ENCODE measurements around the gene CCP110. TPM values are rescaled to one million over a fixed set of nuclear protein-coding genes. Genes with fewer than 3 reads are reported as not detected.
A peak's percentile ranks its signal among the peaks of the same experiment; 100 is the strongest.

Gene CCP110
- total RNA-seq, 1 experiment from 2014 or later = 30.1 TPM

DNA sequence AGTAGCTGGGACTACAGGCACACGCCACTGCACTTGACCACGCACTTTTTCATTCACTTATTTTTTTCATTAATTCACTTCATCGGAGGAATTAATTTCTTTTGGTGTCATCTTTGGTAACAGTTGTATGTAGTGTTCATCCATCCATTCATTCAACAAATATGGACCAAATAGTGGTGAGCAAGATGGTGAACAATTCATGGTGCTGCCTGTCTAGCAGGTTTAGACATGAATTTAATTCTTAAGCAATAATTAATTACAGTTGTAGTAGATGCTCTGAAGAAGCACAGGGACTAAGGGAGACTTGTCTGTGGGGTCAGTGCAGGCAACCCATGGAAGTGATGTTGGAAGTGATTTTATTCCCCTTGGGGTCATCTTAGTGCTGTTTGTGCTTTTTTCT is 24.3 kb upstream of the CCP110 start:
- Histone ChIP-seq H3K4me3 (ENCODE audit: low read length) (no peak overlapping the region), H3K4me2 (ENCODE audit: low read depth, low read length, poor library complexity, severe bottlenecking) (no peak overlapping the region), H3K9me2 (replicated peaks; ENCODE audit: insufficient read depth, low read length) (no peaks in the 10 kb centered on the region), H2AFZ (ENCODE audit: low read length) (no peak overlapping the region), H3K9me3 (ENCODE audit: low read length) (no peaks in the 10 kb centered on the region), H3K4me1 (ENCODE audit: low read length) (no peaks in the 10 kb centered on the region), H3K27ac (ENCODE audit: low read length) (no peak overlapping the region), H4K20me1 (ENCODE audit: insufficient read depth, low read depth, low read length) (no peaks in the 10 kb centered on the region), H3K27me3 (ENCODE audit: low read length) (no peaks in the 10 kb centered on the region), H3K79me2 (ENCODE audit: low read length) (no peaks in the 10 kb centered on the region), H3K9ac (ENCODE audit: low read length) (no peak overlapping the region), H3K36me3 (ENCODE audit: insufficient read depth, low read length) (peaks cover 26% of the 10 kb centered on the region; the same call in 1 of the 2 replicates)
- DNase-seq = no peak

DNA sequence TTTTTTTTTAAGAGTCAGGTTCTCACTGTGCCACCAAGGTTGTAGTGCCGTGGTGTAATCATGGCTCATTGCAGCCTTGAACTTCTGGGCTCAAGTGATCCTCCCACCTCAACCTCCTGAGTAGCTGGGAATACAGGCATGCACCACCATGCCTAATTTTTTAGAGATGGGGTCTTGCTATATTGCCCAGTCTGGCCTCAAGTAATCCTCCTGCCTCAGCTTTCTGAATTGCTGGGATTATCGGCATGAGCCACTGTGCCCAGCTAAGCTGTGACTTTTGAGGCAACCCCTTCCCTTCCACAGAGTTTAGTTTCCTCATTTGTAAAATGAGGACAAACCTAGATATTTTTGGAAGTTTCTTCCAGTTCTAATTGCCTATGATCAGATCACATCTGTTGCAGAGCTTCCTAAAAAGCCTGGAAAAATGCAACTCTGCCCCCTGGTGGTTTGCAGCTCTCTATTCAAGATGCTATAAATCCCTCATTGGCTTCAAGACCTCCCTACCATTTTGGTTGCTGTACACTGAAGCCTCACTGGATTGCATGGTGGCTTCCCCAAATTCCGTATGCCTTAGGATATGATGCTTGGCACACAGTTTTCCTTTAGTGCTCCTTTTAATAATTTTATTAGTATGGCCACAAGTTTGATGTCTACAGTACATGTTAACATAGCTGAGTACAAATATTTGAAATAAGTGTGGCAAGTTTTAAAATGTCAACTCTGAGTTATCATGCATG is 21.2 kb upstream of the CCP110 start:
- Histone ChIP-seq H3K9ac (ENCODE audit: low read length) (no peak overlapping the region), H3K9me2 (replicated peaks; ENCODE audit: insufficient read depth, low read length) (no peaks in the 10 kb centered on the region), H3K9me3 (ENCODE audit: low read length) (no peaks in the 10 kb centered on the region), H3K4me3 (ENCODE audit: low read length) (no peak overlapping the region), H3K27ac (ENCODE audit: low read length) (no peak overlapping the region), H3K4me1 (ENCODE audit: low read length) (no peaks in the 10 kb centered on the region), H3K79me2 (ENCODE audit: low read length) (peaks cover 2% of the 10 kb centered on the region; the same call in 1 of the 2 replicates), H3K27me3 (ENCODE audit: low read length) (no peaks in the 10 kb centered on the region), H3K36me3 (ENCODE audit: insufficient read depth, low read length) (peaks cover 37% of the 10 kb centered on the region; the same call in 1 of the 2 replicates), H3K4me2 (ENCODE audit: low read depth, low read length, poor library complexity, severe bottlenecking) (no peak overlapping the region), H2AFZ (ENCODE audit: low read length) (no peak overlapping the region), H4K20me1 (ENCODE audit: insufficient read depth, low read depth, low read length) (no peaks in the 10 kb centered on the region)
- peak; percentile 87 for DNase-seq

DNA sequence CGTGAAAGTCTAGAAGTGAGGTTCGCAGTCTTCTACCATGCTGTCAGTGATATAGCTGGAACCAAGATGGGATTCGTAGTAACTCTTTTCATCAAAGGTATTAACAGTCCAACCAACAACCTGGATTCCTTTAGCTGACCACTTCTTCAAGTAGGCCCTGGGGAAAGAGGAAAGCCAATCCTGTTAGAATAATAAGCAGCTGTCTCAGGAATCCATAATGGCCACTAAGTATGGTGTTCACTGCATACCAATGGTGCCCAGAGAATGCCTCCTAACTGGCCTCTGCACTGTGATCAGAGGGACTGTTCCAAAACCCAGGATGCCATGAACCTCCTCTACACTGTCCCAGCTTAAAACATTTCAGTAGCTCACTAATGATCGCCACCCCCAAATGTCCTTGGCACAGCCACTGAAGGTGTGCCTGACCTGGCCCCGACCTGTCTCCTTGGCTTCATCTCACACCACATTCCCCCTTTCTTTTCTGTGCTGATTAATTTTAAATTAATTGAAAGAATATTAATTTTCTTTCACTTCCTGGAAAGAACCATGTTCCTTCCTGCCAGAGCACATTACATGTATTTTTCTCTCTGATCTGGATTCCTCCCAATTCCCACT is 20.2 kb upstream of the CCP110 start:
- H4K20me1 ChIP-seq (ENCODE audit: insufficient read depth, low read depth, low read length) = no peaks in the 10 kb centered on the region
- no peaks in the 10 kb centered on the region for H3K9me2 ChIP-seq (replicated peaks; ENCODE audit: insufficient read depth, low read length)
- H3K36me3 ChIP-seq (ENCODE audit: insufficient read depth, low read length) = peaks cover 46% of the 10 kb centered on the region; the same call in 1 of the 2 replicates
- H3K9ac ChIP-seq (ENCODE audit: low read length) = no peak overlapping the region
- H3K27me3 ChIP-seq (ENCODE audit: low read length) = no peaks in the 10 kb centered on the region
- H3K4me1 ChIP-seq (ENCODE audit: low read length) = no peaks in the 10 kb centered on the region
- H3K79me2 ChIP-seq (ENCODE audit: low read length) = peaks cover 12% of the 10 kb centered on the region
- H2AFZ ChIP-seq (ENCODE audit: low read length) = no peak overlapping the region
- H3K4me3 ChIP-seq (ENCODE audit: low read length) = no peak overlapping the region
- no peak overlapping the region for H3K27ac ChIP-seq (ENCODE audit: low read length)
- H3K9me3 ChIP-seq (ENCODE audit: low read length) = no peaks in the 10 kb centered on the region
- H3K4me2 ChIP-seq (ENCODE audit: low read depth, low read length, poor library complexity, severe bottlenecking) = no peak overlapping the region
- DNase-seq = no peak

DNA sequence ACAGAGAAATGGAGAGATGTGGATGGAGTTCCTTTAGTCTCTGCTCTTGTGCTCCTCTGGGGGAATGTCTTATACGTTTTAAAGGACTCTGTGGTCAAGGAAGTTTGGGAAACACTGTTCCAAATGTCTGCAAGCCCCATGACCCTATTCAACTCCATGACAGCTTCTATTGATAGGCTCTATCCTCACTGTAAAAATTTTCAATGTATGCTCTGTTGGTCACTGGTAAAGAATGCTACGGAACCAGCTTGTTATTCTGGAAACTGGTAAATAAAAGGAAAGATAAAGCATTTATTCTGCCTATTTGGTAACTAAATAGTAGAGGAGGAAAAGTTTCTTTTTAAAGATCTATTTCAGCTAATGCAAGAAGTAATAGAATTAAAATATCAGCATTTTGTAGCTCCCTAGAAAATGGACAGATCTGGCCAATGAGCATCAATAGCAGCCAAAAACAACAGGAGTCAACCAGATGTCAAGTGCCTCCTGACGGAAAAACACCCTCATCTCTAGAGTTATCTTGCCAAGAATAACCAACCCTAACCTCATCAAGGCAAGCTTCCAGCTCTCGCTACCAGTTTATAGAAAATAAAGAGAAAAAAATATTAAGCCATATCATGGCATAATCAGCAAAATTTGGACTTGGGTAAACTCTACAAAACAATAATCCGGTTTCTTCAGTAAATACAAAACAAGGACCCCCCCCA is 18.0 kb upstream of the CCP110 start:
- Histone ChIP-seq H3K4me1 (ENCODE audit: low read length) (no peaks in the 10 kb centered on the region), H3K36me3 (ENCODE audit: insufficient read depth, low read length) (peaks cover 58% of the 10 kb centered on the region; the same call in 1 of the 2 replicates), H3K9me2 (replicated peaks; ENCODE audit: insufficient read depth, low read length) (no peaks in the 10 kb centered on the region), H3K4me2 (ENCODE audit: low read depth, low read length, poor library complexity, severe bottlenecking) (no peak overlapping the region), H3K4me3 (ENCODE audit: low read length) (no peak overlapping the region), H3K79me2 (ENCODE audit: low read length) (peaks cover 17% of the 10 kb centered on the region), H4K20me1 (ENCODE audit: insufficient read depth, low read depth, low read length) (no peaks in the 10 kb centered on the region), H3K9ac (ENCODE audit: low read length) (no peak overlapping the region), H3K9me3 (ENCODE audit: low read length) (no peaks in the 10 kb centered on the region), H3K27me3 (ENCODE audit: low read length) (no peaks in the 10 kb centered on the region), H2AFZ (ENCODE audit: low read length) (no peak overlapping the region), H3K27ac (ENCODE audit: low read length) (no peak overlapping the region)
- no peak for DNase-seq

DNA sequence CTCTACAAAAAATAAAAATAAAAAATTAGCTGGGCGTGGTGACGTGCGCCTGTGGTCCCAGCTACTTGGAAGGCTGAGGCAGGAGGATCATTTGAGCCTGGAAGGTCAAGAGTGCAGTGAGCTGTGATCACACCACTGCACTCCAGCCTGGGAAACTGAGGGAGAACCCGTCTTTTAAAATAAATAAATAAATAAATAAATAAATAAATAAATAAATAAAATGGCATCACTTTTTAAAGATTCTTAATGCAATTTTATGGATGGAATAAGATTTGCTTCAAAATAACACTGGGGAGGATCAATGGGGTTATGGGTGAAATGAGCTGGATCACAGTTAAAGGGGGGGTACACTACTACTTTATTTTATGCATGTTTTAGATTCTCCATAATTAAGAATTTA is 16.8 kb upstream of the CCP110 start:
- Histone ChIP-seq H3K9me2 (replicated peaks; ENCODE audit: insufficient read depth, low read length) (no peaks in the 10 kb centered on the region), H3K4me3 (ENCODE audit: low read length) (no peak overlapping the region), H3K4me1 (ENCODE audit: low read length) (no peaks in the 10 kb centered on the region), H3K4me2 (ENCODE audit: low read depth, low read length, poor library complexity, severe bottlenecking) (no peak overlapping the region), H4K20me1 (ENCODE audit: insufficient read depth, low read depth, low read length) (no peaks in the 10 kb centered on the region), H3K9me3 (ENCODE audit: low read length) (no peaks in the 10 kb centered on the region), H3K36me3 (ENCODE audit: insufficient read depth, low read length) (peaks cover 60% of the 10 kb centered on the region; the same call in 1 of the 2 replicates), H3K27me3 (ENCODE audit: low read length) (no peaks in the 10 kb centered on the region), H3K27ac (ENCODE audit: low read length) (no peak overlapping the region), H3K79me2 (ENCODE audit: low read length) (peaks cover 24% of the 10 kb centered on the region), H3K9ac (ENCODE audit: low read length) (no peak overlapping the region), H2AFZ (ENCODE audit: low read length) (no peak overlapping the region)
- no peak for DNase-seq

DNA sequence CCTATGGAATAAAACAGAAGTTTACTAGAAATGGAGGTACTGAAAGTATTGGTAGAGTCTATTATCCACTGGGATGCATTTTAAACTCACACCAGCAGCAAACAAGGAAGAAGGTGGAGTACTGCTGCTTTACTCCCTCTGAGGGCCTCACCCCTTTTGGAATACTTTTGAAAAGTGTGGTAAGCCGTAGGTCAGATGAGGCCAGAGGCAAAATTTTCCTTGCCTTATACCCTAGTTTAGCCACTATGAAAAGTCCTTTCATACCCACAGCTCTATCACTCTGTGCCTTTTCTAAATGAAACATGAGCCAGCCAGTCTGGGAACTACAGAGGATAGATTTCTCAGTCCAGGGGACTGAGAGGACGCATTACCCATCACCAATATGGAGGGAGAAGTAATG is 15.9 kb upstream of the CCP110 start:
- Histone ChIP-seq H3K27ac (ENCODE audit: low read length) (no peak overlapping the region), H3K79me2 (ENCODE audit: low read length) (peaks cover 31% of the 10 kb centered on the region), H2AFZ (ENCODE audit: low read length) (no peak overlapping the region), H3K4me2 (ENCODE audit: low read depth, low read length, poor library complexity, severe bottlenecking) (no peak overlapping the region), H3K9ac (ENCODE audit: low read length) (no peak overlapping the region), H3K9me2 (replicated peaks; ENCODE audit: insufficient read depth, low read length) (no peaks in the 10 kb centered on the region), H3K4me3 (ENCODE audit: low read length) (no peak overlapping the region), H4K20me1 (ENCODE audit: insufficient read depth, low read depth, low read length) (no peaks in the 10 kb centered on the region), H3K4me1 (ENCODE audit: low read length) (no peaks in the 10 kb centered on the region), H3K36me3 (ENCODE audit: insufficient read depth, low read length) (peaks cover 62% of the 10 kb centered on the region), H3K27me3 (ENCODE audit: low read length) (no peaks in the 10 kb centered on the region), H3K9me3 (ENCODE audit: low read length) (no peaks in the 10 kb centered on the region)
- peak; percentile 35 for DNase-seq

DNA sequence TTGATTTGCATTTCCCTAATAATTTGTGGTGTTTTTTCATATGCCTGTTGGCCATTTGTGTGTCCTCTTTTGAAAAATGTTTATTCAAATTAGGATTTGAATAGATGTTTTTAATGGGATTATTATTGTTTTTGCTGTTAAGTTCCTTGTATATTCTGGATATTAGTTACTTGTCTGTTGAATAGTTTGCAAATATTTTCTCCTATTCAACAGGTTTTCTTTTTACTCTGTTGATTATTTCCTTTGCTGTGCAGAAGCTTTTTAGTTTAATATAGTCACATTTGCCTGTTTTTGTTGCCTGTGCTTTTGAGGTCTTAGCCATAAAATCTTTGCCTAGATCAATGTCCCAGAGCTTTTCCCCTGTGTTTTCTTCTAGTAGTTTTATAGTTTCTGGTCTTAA is 11.4 kb upstream of the CCP110 start:
- no peak overlapping the region for H3K9ac ChIP-seq (ENCODE audit: low read length)
- no peaks in the 10 kb centered on the region for H3K27me3 ChIP-seq (ENCODE audit: low read length)
- H3K4me1 ChIP-seq (ENCODE audit: low read length) = no peaks in the 10 kb centered on the region
- H3K9me2 ChIP-seq (replicated peaks; ENCODE audit: insufficient read depth, low read length) = no peaks in the 10 kb centered on the region
- peak; percentile 7 for DNase-seq
- H3K9me3 ChIP-seq (ENCODE audit: low read length) = no peaks in the 10 kb centered on the region
- H3K4me3 ChIP-seq (ENCODE audit: low read length) = no peak overlapping the region
- no peak overlapping the region for H3K4me2 ChIP-seq (ENCODE audit: low read depth, low read length, poor library complexity, severe bottlenecking)
- peaks cover 83% of the 10 kb centered on the region for H3K36me3 ChIP-seq (ENCODE audit: insufficient read depth, low read length)
- no peaks in the 10 kb centered on the region for H4K20me1 ChIP-seq (ENCODE audit: insufficient read depth, low read depth, low read length)
- no peak overlapping the region for H2AFZ ChIP-seq (ENCODE audit: low read length)
- H3K27ac ChIP-seq (ENCODE audit: low read length) = no peak overlapping the region
- peaks cover 74% of the 10 kb centered on the region for H3K79me2 ChIP-seq (ENCODE audit: low read length)

DNA sequence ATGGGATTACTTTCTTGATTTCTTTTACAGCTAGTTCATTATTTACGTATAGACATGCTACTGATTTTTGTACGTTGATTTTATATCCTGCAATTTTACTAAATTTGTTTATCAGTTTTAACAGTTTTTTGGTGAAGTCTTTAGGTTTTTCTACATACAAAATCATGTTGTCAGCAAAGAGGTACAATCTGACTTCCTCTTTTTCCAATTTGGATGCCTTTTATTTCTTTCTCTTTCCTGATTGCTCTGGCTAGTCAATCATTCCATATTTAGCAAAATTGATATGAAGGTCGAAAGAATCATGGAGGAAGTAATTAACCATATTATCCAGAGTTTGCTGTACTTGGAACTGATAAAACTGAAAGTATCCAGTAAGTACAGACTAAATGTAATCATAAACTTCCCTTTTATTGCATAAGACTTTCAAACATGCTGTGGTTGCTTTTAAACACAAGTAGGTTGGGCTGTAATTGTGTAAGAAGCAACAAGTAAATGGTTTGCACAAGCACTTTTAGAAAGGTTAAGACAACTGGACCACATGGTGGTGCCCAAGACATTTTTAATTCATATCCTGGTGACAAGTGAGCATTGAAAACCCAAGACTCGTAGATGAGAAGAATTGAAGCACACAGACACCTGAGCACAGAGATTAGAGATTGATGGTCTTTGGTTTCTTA is 10.2 kb upstream of the CCP110 start:
- Histone ChIP-seq H3K4me3 (ENCODE audit: low read length) (no peak overlapping the region), H3K27me3 (ENCODE audit: low read length) (no peaks in the 10 kb centered on the region), H3K9me3 (ENCODE audit: low read length) (no peaks in the 10 kb centered on the region), H3K36me3 (ENCODE audit: insufficient read depth, low read length) (peaks cover 79% of the 10 kb centered on the region), H3K27ac (ENCODE audit: low read length) (no peak overlapping the region), H2AFZ (ENCODE audit: low read length) (no peak overlapping the region), H4K20me1 (ENCODE audit: insufficient read depth, low read depth, low read length) (peaks cover 2% of the 10 kb centered on the region; the same call in 1 of the 2 replicates), H3K79me2 (ENCODE audit: low read length) (peaks cover 75% of the 10 kb centered on the region), H3K9ac (ENCODE audit: low read length) (no peak overlapping the region), H3K4me1 (ENCODE audit: low read length) (peaks cover 7% of the 10 kb centered on the region; the same call in 1 of the 2 replicates), H3K4me2 (ENCODE audit: low read depth, low read length, poor library complexity, severe bottlenecking) (no peak overlapping the region), H3K9me2 (replicated peaks; ENCODE audit: insufficient read depth, low read length) (no peaks in the 10 kb centered on the region)
- no peak for DNase-seq

Data from Karpas-422 (cell line).